HCT116 (cell line): ENCODE data around the gene ZNF276. TPM values are rescaled to one million over a fixed set of nuclear protein-coding genes. Genes with fewer than 3 reads are reported as not detected.

Experiments
- ATAC-seq: fragments of 200-7000 bp; cut with Tn5 transposase; 2 replicates; pipeline ENCODE4 v1.9.1; 2020; ENCODE audit warnings: mild to moderate bottlenecking, moderate library complexity
- BruUV-seq: library from RNA; stranded (reverse); fragments of 400-500 nt; replicated peaks from 2 replicates; lab custom pipeline; 2021; lab: Mats Ljungman, UMichigan
- CTCF ChIA-PET: fragments of 300-600 bp; sonication (Branson Sonifier 250); formaldehyde crosslinking; loops from one replicate; lab custom pipeline; 2021; ENCODE audit warnings: antibody characterized with exemption; lab: Charles Lee
- POLR2A ChIA-PET: fragments of 300-600, 350-600 bp; sonication (Branson Sonifier 250); formaldehyde crosslinking; loops from one replicate; lab custom pipeline; 2021; ENCODE audit warnings: antibody characterized with exemption; lab: Charles Lee
- RAD21 ChIA-PET, 2 experiments: fragments of 300-600 bp; sonication (Branson Sonifier 250); formaldehyde crosslinking; loops; one replicate each; lab custom pipeline; 2023; ENCODE audit warnings: low total read pairs in 2 of 2; ENCODE audit not compliant: uncharacterized antibody in 2 of 2, unreplicated experiment in 2 of 2, low non-redundant PET in 1 of 2; lab: Charles Lee
- DNase-seq: peaks from one replicate; pipeline ENCODE4 v3.0.0-alpha.2; 2010; ENCODE audit warnings: low read depth, low spot score
- H2AFZ ChIP-seq: fragments of 200-600 bp; shearing (Covaris generic), sonication (generic); 2 replicates; pipeline ENCODE4 v1.6.1; 2017; ENCODE audit warnings: low read depth, mixed run types, mixed read lengths, antibody characterized with exemption, low read length; ENCODE audit not compliant: poor library complexity, severe bottlenecking
- H3K27ac ChIP-seq: 2 replicates; pipeline ENCODE4 v1.5.1; 2012; ENCODE audit warnings: low read depth, low read length
- H3K27me3 ChIP-seq: fragments of 200-600 bp; sonication (generic); 2 replicates; pipeline ENCODE4 v1.6.1; 2016; ENCODE audit warnings: mixed run types, low read length, mixed read lengths; ENCODE audit not compliant: insufficient read depth
- H3K36me3 ChIP-seq, 2 experiments: fragments of 200-500 bp in 1 of 2; fragments of 200-600 bp in 1 of 2; sonication (Bioruptor generic) in 1 of 2; sonication (generic) in 1 of 2; 2 replicates each; pipeline versions ENCODE4 v1.5.1 to v1.6.1; 2014 to 2016; ENCODE audit warnings: low read length in 2 of 2, inconsistent platforms in 1 of 2, mixed read lengths in 1 of 2, mixed run types in 1 of 2; ENCODE audit not compliant: insufficient read depth in 2 of 2, control insufficient read depth in 1 of 2
- H3K4me1 ChIP-seq, 2 experiments: fragments of 200-600 bp in 1 of 2; sonication (generic) in 1 of 2; 2 replicates each; pipeline versions ENCODE4 v1.5.1 to v1.6.1; 2012 to 2017; ENCODE audit warnings: low read length in 2 of 2, inconsistent platforms in 1 of 2, mild to moderate bottlenecking in 1 of 2, mixed read lengths in 1 of 2, mixed run types in 1 of 2, moderate library complexity in 1 of 2; ENCODE audit not compliant: insufficient read depth in 2 of 2, control insufficient read depth in 1 of 2
- H3K4me2 ChIP-seq: fragments of 200-600 bp; sonication (generic); 2 replicates; pipeline ENCODE4 v1.6.1; 2017; ENCODE audit warnings: mixed run types, low read length, mixed read lengths
- H3K4me3 ChIP-seq, 2 experiments: fragments of 200-600 bp in 1 of 2; sonication (generic) in 1 of 2; replicated peaks in 1 of 2; 2 replicates each; pipeline ENCODE4 v1.5.1; 2011 to 2016; ENCODE audit warnings: low read length in 2 of 2, control low read depth in 1 of 2, low read depth in 1 of 2, mild to moderate bottlenecking in 1 of 2, mixed read lengths in 1 of 2, mixed run types in 1 of 2
- H3K79me2 ChIP-seq: fragments of 200-600 bp; sonication (generic); 2 replicates; pipeline ENCODE4 v1.6.1; 2017; ENCODE audit warnings: mild to moderate bottlenecking, mixed run types, low read length, moderate library complexity, mixed read lengths; ENCODE audit not compliant: insufficient read depth
- H3K9ac ChIP-seq: fragments of 200-600 bp; sonication (generic); 2 replicates; pipeline ENCODE4 v1.6.1; 2016; ENCODE audit warnings: low read length, mixed read lengths
- H3K9me2 ChIP-seq: fragments of 200-600 bp; sonication (generic), shearing (Covaris generic); 2 replicates; pipeline ENCODE4 v1.6.1; 2017; ENCODE audit warnings: mixed run types, mild to moderate bottlenecking, moderate library complexity; ENCODE audit not compliant: insufficient read depth
- H3K9me3 ChIP-seq, 2 experiments: fragments of 200-500 bp in 1 of 2; fragments of 200-600 bp in 1 of 2; sonication (Bioruptor generic) in 1 of 2; sonication (generic) in 1 of 2; 2 replicates each; pipeline ENCODE4 v1.6.1; 2014 to 2017; ENCODE audit warnings: low read length in 2 of 2, mixed read lengths in 2 of 2, inconsistent platforms in 1 of 2, low read depth in 1 of 2, mild to moderate bottlenecking in 1 of 2, mixed run types in 1 of 2, moderate library complexity in 1 of 2; ENCODE audit not compliant: control insufficient read depth in 1 of 2, insufficient read depth in 1 of 2
- H4K20me1 ChIP-seq: fragments of 200-600 bp; sonication (generic), shearing (Covaris generic); 2 replicates; pipeline ENCODE4 v1.6.1; 2017; ENCODE audit warnings: mixed run types, mild to moderate bottlenecking, moderate library complexity; ENCODE audit not compliant: insufficient read depth
- CBX3 ChIP-seq: IDR thresholded peaks from 2 replicates; pipeline ENCODE4 v1.6.1; 2012; ENCODE audit warnings: low read depth
- EGR1 ChIP-seq: IDR thresholded peaks from 2 replicates; pipeline ENCODE4 v1.6.1; 2012; ENCODE audit warnings: low read depth
- ELF1 ChIP-seq: IDR thresholded peaks from 2 replicates; pipeline ENCODE4 v1.6.1; 2012; ENCODE audit warnings: low read depth, borderline replicate concordance
- EZH2 ChIP-seq: fragments of 200-600 bp; sonication (generic); IDR thresholded peaks from 2 replicates; pipeline ENCODE4 v1.6.1; 2017; ENCODE audit warnings: antibody characterized with exemption, mixed run types
- EZH2phosphoT487 ChIP-seq: fragments of 200-600 bp; IDR thresholded peaks from 2 replicates; pipeline ENCODE4 v1.6.1; 2018; ENCODE audit warnings: antibody characterized with exemption, borderline replicate concordance
- FOSL1 ChIP-seq: IDR thresholded peaks from 2 replicates; pipeline ENCODE4 v1.6.1; 2012; ENCODE audit warnings: low read depth
- JUND ChIP-seq: IDR thresholded peaks from 2 replicates; pipeline ENCODE4 v1.6.1; 2012
- POLR2A ChIP-seq: IDR thresholded peaks from 2 replicates; pipeline ENCODE4 v1.7.0; 2011; ENCODE audit warnings: borderline replicate concordance; ENCODE audit not compliant: insufficient read depth, insufficient read length; ENCODE audit errors: extremely low read depth
- RAD21 ChIP-seq: IDR thresholded peaks from 2 replicates; pipeline ENCODE4 v1.6.1; 2012; ENCODE audit warnings: low read depth, mild to moderate bottlenecking
- SIN3A ChIP-seq: IDR thresholded peaks from 2 replicates; pipeline ENCODE4 v1.6.1; 2012; ENCODE audit warnings: low read depth
- SP1 ChIP-seq: IDR thresholded peaks from 2 replicates; pipeline ENCODE4 v1.6.1; 2012; ENCODE audit warnings: low read depth
- SRF ChIP-seq: IDR thresholded peaks from 2 replicates; pipeline ENCODE4 v1.6.1; 2012; ENCODE audit warnings: low read depth
- TCF7L2 ChIP-seq: IDR thresholded peaks from 2 replicates; pipeline ENCODE4 v1.7.0; 2011; ENCODE audit warnings: borderline replicate concordance, inconsistent platforms; ENCODE audit not compliant: insufficient read depth, insufficient read length; ENCODE audit errors: extremely low read depth
- YY1 ChIP-seq: IDR thresholded peaks from 2 replicates; pipeline ENCODE4 v1.6.1; 2011; ENCODE audit warnings: low read length, low read depth, moderate library complexity, mild to moderate bottlenecking; ENCODE audit not compliant: insufficient replicate concordance; ENCODE audit errors: extremely low read depth
- ZFX ChIP-seq: fragments of 450-650 bp; IDR thresholded peaks from 2 replicates; pipeline ENCODE4 v1.6.1; 2017
- ZNF274 ChIP-seq: fragments of 200-500 bp; sonication (Bioruptor generic); IDR thresholded peaks from 2 replicates; pipeline ENCODE4 v1.6.1; 2014; ENCODE audit warnings: mild to moderate bottlenecking, low read depth, low read length, inconsistent platforms
- intact Hi-C: fragments of 100-400 bp; cut with micrococcal nuclease; formaldehyde crosslinking; loops from 2 replicates; pipeline ENCODE4 v1.10.0; 2022
- total RNA-seq: library from RNA; stranded (reverse); gene quantifications from one replicate; pipeline ENCODE4 v1.2.1, GENCODE V29; 2021; ENCODE audit not compliant: unreplicated experiment
- TF ChIP-seq, protein P1 (sequence below): IDR thresholded peaks from 2 replicates; pipeline ENCODE4 v1.6.1; 2011; ENCODE audit warnings: mild to moderate bottlenecking, low read length, moderate library complexity; ENCODE audit not compliant: insufficient replicate concordance; ENCODE audit errors: extremely low read depth
- TF ChIP-seq, protein P2 (sequence below): IDR thresholded peaks from 2 replicates; pipeline ENCODE4 v1.6.1; 2012; ENCODE audit warnings: low read depth

The ZNF276 gene
- total RNA-seq, 1 experiment from 2014 or later, result 49.9 TPM

DNA sequence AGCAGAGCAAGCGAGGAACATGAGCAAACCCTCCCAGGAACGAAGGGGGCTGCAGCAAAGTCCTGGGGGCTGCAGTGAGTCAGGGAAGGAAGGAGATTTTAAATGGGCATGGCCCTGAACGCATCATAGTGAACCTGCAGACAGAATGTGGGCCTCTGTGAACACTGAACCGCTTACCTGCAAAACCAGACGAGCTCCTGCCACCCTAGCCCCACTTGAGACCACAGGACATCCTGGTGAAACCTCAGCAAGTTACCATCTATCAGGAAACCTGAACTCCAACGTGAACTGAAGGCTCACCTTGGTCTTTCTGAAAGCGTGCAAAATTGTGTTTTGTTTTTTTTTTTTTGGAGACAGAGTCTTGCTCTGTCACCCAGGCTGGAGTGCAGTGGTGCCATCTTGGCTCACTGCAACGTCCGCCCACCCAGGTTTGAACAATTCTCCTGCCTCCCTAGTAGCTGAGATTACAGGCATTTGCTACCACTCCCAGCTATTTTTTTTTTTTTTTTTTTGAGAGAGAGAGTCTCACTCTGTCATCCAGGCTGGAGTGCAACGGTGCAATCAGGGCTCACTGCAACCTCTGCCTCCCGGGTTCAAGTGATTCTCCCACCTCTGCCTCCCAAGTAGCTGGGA lies 64.3 kb downstream of the ZNF276 start:
- CTCF ChIA-PET, result no interaction called here
- DNase-seq (no peak), ATAC-seq (no peak)
- Histone ChIP-seq H3K4me1 (no peaks in the 10 kb centered on the region), H3K4me3 (no peak overlapping the region), H3K27ac (no peak overlapping the region), H3K9me3 (no peaks in the 10 kb centered on the region), H3K9ac (no peak overlapping the region), H2AFZ (no peak overlapping the region), H4K20me1 (0 out of 2 replicates have a peak, but pooled peaks cover 5% of the 10 kb centered on the region), H3K36me3 (peaks cover 63 to 70% of the 10 kb centered on the region in 2 experiments), H3K27me3 (no peaks in the 10 kb centered on the region), H3K9me2 (no peaks in the 10 kb centered on the region), H3K79me2 (peaks cover 52% of the 10 kb centered on the region), H3K4me2 (no peak overlapping the region)
- no TSS peak for BruUV-seq
- RAD21 ChIA-PET, result no interaction called here
- intact Hi-C loops, result loop anchor here (5.0 kb wide), 1 partner anchor 48 kb away; no protein-coding TSS in a partner anchor
- POLR2A ChIA-PET, result no interaction called here
- TF ChIP-seq EZH2phosphoT487 (no peak), JUND (no peak), SIN3A (no peak), TCF7L2 (no peak), CBX3 (no peak), ZNF274 (no peak), ZFX (no peak), ELF1 (no peak), YY1 (no peak), SP1 (no peak), EZH2 (no peak), FOSL1 (no peak), POLR2A (no peak), SRF (no peak), EGR1 (no peak), RAD21 (no peak)
- TF ChIP-seq, protein P1, sequence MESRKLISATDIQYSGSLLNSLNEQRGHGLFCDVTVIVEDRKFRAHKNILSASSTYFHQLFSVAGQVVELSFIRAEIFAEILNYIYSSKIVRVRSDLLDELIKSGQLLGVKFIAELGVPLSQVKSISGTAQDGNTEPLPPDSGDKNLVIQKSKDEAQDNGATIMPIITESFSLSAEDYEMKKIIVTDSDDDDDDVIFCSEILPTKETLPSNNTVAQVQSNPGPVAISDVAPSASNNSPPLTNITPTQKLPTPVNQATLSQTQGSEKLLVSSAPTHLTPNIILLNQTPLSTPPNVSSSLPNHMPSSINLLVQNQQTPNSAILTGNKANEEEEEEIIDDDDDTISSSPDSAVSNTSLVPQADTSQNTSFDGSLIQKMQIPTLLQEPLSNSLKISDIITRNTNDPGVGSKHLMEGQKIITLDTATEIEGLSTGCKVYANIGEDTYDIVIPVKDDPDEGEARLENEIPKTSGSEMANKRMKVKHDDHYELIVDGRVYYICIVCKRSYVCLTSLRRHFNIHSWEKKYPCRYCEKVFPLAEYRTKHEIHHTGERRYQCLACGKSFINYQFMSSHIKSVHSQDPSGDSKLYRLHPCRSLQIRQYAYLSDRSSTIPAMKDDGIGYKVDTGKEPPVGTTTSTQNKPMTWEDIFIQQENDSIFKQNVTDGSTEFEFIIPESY, result no peak
- TF ChIP-seq, protein P2, sequence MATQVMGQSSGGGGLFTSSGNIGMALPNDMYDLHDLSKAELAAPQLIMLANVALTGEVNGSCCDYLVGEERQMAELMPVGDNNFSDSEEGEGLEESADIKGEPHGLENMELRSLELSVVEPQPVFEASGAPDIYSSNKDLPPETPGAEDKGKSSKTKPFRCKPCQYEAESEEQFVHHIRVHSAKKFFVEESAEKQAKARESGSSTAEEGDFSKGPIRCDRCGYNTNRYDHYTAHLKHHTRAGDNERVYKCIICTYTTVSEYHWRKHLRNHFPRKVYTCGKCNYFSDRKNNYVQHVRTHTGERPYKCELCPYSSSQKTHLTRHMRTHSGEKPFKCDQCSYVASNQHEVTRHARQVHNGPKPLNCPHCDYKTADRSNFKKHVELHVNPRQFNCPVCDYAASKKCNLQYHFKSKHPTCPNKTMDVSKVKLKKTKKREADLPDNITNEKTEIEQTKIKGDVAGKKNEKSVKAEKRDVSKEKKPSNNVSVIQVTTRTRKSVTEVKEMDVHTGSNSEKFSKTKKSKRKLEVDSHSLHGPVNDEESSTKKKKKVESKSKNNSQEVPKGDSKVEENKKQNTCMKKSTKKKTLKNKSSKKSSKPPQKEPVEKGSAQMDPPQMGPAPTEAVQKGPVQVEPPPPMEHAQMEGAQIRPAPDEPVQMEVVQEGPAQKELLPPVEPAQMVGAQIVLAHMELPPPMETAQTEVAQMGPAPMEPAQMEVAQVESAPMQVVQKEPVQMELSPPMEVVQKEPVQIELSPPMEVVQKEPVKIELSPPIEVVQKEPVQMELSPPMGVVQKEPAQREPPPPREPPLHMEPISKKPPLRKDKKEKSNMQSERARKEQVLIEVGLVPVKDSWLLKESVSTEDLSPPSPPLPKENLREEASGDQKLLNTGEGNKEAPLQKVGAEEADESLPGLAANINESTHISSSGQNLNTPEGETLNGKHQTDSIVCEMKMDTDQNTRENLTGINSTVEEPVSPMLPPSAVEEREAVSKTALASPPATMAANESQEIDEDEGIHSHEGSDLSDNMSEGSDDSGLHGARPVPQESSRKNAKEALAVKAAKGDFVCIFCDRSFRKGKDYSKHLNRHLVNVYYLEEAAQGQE, result no peak
